CD8-positive, alpha-beta memory T cell (primary cell): ENCODE results near the gene LGR6. TPM values are rescaled to one million over a fixed set of nuclear protein-coding genes. Genes with fewer than 3 reads are reported as not detected.

Source experiments
- CTCF ChIA-PET: fragments of 350-600 bp; sonication (Branson Sonifier 250); formaldehyde crosslinking; loops from one replicate; lab custom pipeline; 2021; ENCODE audit warnings: antibody characterized with exemption; lab: Charles Lee
- POLR2A ChIA-PET: fragments of 350-600 bp; sonication (Branson Sonifier 250); formaldehyde crosslinking; loops from one replicate; lab custom pipeline; 2021; ENCODE audit warnings: antibody characterized with exemption; lab: Charles Lee
- DNase-seq, 5 donors: peaks; one replicate each; pipeline versions ENCODE4 v3.0.0 to v3.0.0-alpha.2; 2020 to 2022; ENCODE audit warnings: mixed read lengths in 1 of 5
- H3K27ac ChIP-seq: one replicate; pipeline ENCODE4 v1.7.0; 2013; ENCODE audit warnings: low read depth, mild to moderate bottlenecking, low read length, moderate library complexity
- H3K27me3 ChIP-seq: 2 replicates; pipeline ENCODE4 v1.7.0; 2013; ENCODE audit warnings: low read length, mild to moderate bottlenecking; ENCODE audit not compliant: insufficient read depth, poor library complexity, severe bottlenecking
- H3K36me3 ChIP-seq: 2 replicates; pipeline ENCODE4 v1.7.0; 2013; ENCODE audit warnings: mild to moderate bottlenecking, low read length, moderate library complexity; ENCODE audit not compliant: insufficient read depth
- H3K4me1 ChIP-seq: 2 replicates; pipeline ENCODE4 v1.7.0; 2013; ENCODE audit warnings: mild to moderate bottlenecking, low read length, moderate library complexity; ENCODE audit not compliant: insufficient read depth
- H3K4me3 ChIP-seq: 2 replicates; pipeline ENCODE4 v1.7.0; 2013; ENCODE audit warnings: mild to moderate bottlenecking, low read length
- H3K9me3 ChIP-seq: 2 replicates; pipeline ENCODE4 v1.7.0; 2013; ENCODE audit warnings: mild to moderate bottlenecking, low read length
- H3K27ac Mint-ChIP-seq, 8 donors: one replicate each; pipeline ENCODE4 v1.8.0; 2020 to 2021; ENCODE audit warnings: mixed read lengths in 8 of 8, mild to moderate bottlenecking in 6 of 8, inconsistent platforms in 3 of 8, moderate library complexity in 3 of 8
- H3K27me3 Mint-ChIP-seq, 2 donors: one replicate each; pipeline ENCODE4 v1.8.0; 2020 to 2021; ENCODE audit warnings: mixed read lengths in 2 of 2, mild to moderate bottlenecking in 1 of 2, moderate library complexity in 1 of 2
- H3K36me3 Mint-ChIP-seq, 3 donors: one replicate each; pipeline ENCODE4 v1.8.0; 2020 to 2021; ENCODE audit warnings: mixed read lengths in 3 of 3, inconsistent platforms in 1 of 3, mild to moderate bottlenecking in 1 of 3
- H3K4me1 Mint-ChIP-seq, 3 donors: one replicate each; pipeline ENCODE4 v1.8.0; 2020 to 2021; ENCODE audit warnings: mixed read lengths in 3 of 3, inconsistent platforms in 1 of 3, mild to moderate bottlenecking in 1 of 3
- H3K4me3 Mint-ChIP-seq, 7 donors: one replicate each; pipeline ENCODE4 v1.8.0; 2020 to 2021; ENCODE audit warnings: mixed read lengths in 7 of 7, mild to moderate bottlenecking in 6 of 7, moderate library complexity in 4 of 7, inconsistent platforms in 2 of 7
- H3K9me3 Mint-ChIP-seq, 5 donors: one replicate each; pipeline ENCODE4 v1.8.0; 2020 to 2022; ENCODE audit warnings: mixed read lengths in 5 of 5, mild to moderate bottlenecking in 3 of 5, moderate library complexity in 2 of 5, inconsistent platforms in 1 of 5
- polyA plus RNA-seq: library from polyadenylated mRNA; unstranded; fragments of 300-500 nt; fragmentation: Illumina TruSeq; gene quantifications from one replicate; pipeline ENCODE4 v1.2.3, GENCODE V29; 2021
- total RNA-seq, 2 experiments: library from RNA; stranded (reverse); gene quantifications; one replicate each; pipeline ENCODE4 v1.2.3, GENCODE V29; 2021

The LGR6 gene
- total and polyA plus RNA-seq, 3 experiments from 2014 or later: 0.40 to 3.1 (median 0.53) TPM

GRCh38 chr1:202221911-202222909 lies 28.6 kb downstream of the LGR6 start:
- Histone ChIP-seq H3K27ac (no peak overlapping the region), H3K4me1 (no peaks in the 10 kb centered on the region), H3K9me3 (no peaks in the 10 kb centered on the region), H3K4me3 (no peak overlapping the region), H3K27me3 (no peaks in the 10 kb centered on the region), H3K36me3 (no peaks in the 10 kb centered on the region)
- H3K27me3 Mint-ChIP-seq: peaks cover 9 to 13% of the 10 kb centered on the region in 2 donors
- H3K4me3 Mint-ChIP-seq: peak overlapping the region in 1 of 7 donors; percentile 41
- H3K4me1 Mint-ChIP-seq: peaks cover 0 to 6% (median under 1%) of the 10 kb centered on the region in 3 donors
- no peak for DNase-seq
- ChIA-PET POLR2A (no interaction called here), CTCF (no interaction called here)
- H3K27ac Mint-ChIP-seq: peak overlapping the region in 1 of 8 donors; percentile 19
- H3K36me3 Mint-ChIP-seq: peaks cover 0 to 6% (median 0%) of the 10 kb centered on the region in 3 donors
- no peaks in the 10 kb centered on the region for H3K9me3 Mint-ChIP-seq

- Mint-ChIP-seq H3K4me3 (no peak overlapping the region), H3K27me3 (peaks cover 8% of the 10 kb centered on the region in 2 donors), H3K4me1 (peaks cover 6 to 12% (median 12%) of the 10 kb centered on the region in 3 donors), H3K9me3 (no peaks in the 10 kb centered on the region), H3K27ac (peak overlapping the region in 1 of 8 donors; percentile 57), H3K36me3 (peaks cover 0 to 10% (median 0%) of the 10 kb centered on the region in 3 donors)
- no peaks in the 10 kb centered on the region for H3K36me3 ChIP-seq
- H3K4me3 ChIP-seq: no peak overlapping the region
- H3K9me3 ChIP-seq: no peaks in the 10 kb centered on the region
- CTCF ChIA-PET: no interaction called here
- no peak overlapping the region for H3K27ac ChIP-seq
- peaks cover 5% of the 10 kb centered on the region for H3K4me1 ChIP-seq
- POLR2A ChIA-PET: no interaction called here
- H3K27me3 ChIP-seq: no peaks in the 10 kb centered on the region
- DNase-seq: no peak
Measured at GRCh38 chr1:202223121-202223860, 29.7 kb downstream of the LGR6 start.

- CTCF ChIA-PET: no interaction called here
- Histone ChIP-seq H3K27ac (no peak overlapping the region), H3K4me1 (peaks cover 5% of the 10 kb centered on the region), H3K4me3 (no peak overlapping the region), H3K36me3 (no peaks in the 10 kb centered on the region), H3K27me3 (no peaks in the 10 kb centered on the region), H3K9me3 (no peaks in the 10 kb centered on the region)
- Mint-ChIP-seq H3K9me3 (no peaks in the 10 kb centered on the region), H3K27me3 (peaks cover 3 to 8% of the 10 kb centered on the region in 2 donors), H3K4me1 (peaks cover 10 to 15% (median 14%) of the 10 kb centered on the region in 3 donors), H3K27ac (no peak overlapping the region), H3K4me3 (no peak overlapping the region), H3K36me3 (peaks cover 0 to 15% (median 0%) of the 10 kb centered on the region in 3 donors)
- no peak for DNase-seq
- POLR2A ChIA-PET: no interaction called here
Measured at GRCh38 chr1:202224453-202224852, 30.9 kb downstream of the LGR6 start.

- DNase-seq: no peak
- peaks cover 5% of the 10 kb centered on the region for H3K4me1 ChIP-seq
- no peak overlapping the region for H3K4me3 ChIP-seq
- Mint-ChIP-seq H3K27me3 (peaks cover 3 to 8% of the 10 kb centered on the region in 2 donors), H3K9me3 (no peaks in the 10 kb centered on the region), H3K4me1 (peaks cover 10 to 15% (median 14%) of the 10 kb centered on the region in 3 donors), H3K27ac (peak overlapping the region in 1 of 8 donors; percentile 38), H3K4me3 (no peak overlapping the region), H3K36me3 (peaks cover 0 to 18% (median 0%) of the 10 kb centered on the region in 3 donors)
- H3K36me3 ChIP-seq: no peaks in the 10 kb centered on the region
- no peaks in the 10 kb centered on the region for H3K27me3 ChIP-seq
- no peak overlapping the region for H3K27ac ChIP-seq
- CTCF ChIA-PET: interaction anchor here (1.3 kb wide), 1 partner anchor 32 kb away, joined by 8 read pairs; no protein-coding TSS in a partner anchor
- POLR2A ChIA-PET: interaction anchor here (0.6 kb wide), 1 partner anchor 689 kb away, joined by 6 read pairs; no protein-coding TSS in a partner anchor
- no peaks in the 10 kb centered on the region for H3K9me3 ChIP-seq
Measured at GRCh38 chr1:202225131-202225530, 31.5 kb downstream of the LGR6 start.

- Mint-ChIP-seq H3K9me3 (no peaks in the 10 kb centered on the region), H3K4me1 (peaks cover 10 to 15% (median 14%) of the 10 kb centered on the region in 3 donors), H3K4me3 (no peak overlapping the region), H3K27ac (peak overlapping the region in 1 of 8 donors; percentile 3), H3K36me3 (peaks cover 0 to 22% (median 0%) of the 10 kb centered on the region in 3 donors), H3K27me3 (peaks cover 4 to 5% of the 10 kb centered on the region in 2 donors)
- CTCF ChIA-PET: no interaction called here
- no peak for DNase-seq
- Histone ChIP-seq H3K27ac (no peak overlapping the region), H3K4me3 (no peak overlapping the region), H3K4me1 (peaks cover 5% of the 10 kb centered on the region), H3K9me3 (no peaks in the 10 kb centered on the region), H3K27me3 (no peaks in the 10 kb centered on the region), H3K36me3 (no peaks in the 10 kb centered on the region)
- POLR2A ChIA-PET: no interaction called here
Measured at GRCh38 chr1:202227053-202227672, 33.6 kb downstream of the LGR6 start.

- ChIA-PET POLR2A (no interaction called here), CTCF (no interaction called here)
- Histone ChIP-seq H3K9me3 (no peaks in the 10 kb centered on the region), H3K27me3 (no peaks in the 10 kb centered on the region), H3K4me1 (peaks cover 5% of the 10 kb centered on the region), H3K27ac (no peak overlapping the region), H3K36me3 (no peaks in the 10 kb centered on the region), H3K4me3 (no peak overlapping the region)
- peak overlapping the region in 4 of 7 donors; percentile 27 to 51 (median 32) for H3K4me3 Mint-ChIP-seq
- H3K9me3 Mint-ChIP-seq: no peaks in the 10 kb centered on the region
- peaks cover 4 to 5% of the 10 kb centered on the region in 2 donors for H3K27me3 Mint-ChIP-seq
- DNase-seq: no peak
- H3K27ac Mint-ChIP-seq: peak overlapping the region in 5 of 8 donors; percentile 16 to 41 (median 32)
- H3K36me3 Mint-ChIP-seq: peaks cover 0 to 24% (median 0%) of the 10 kb centered on the region in 3 donors
- peaks cover 10 to 15% (median 14%) of the 10 kb centered on the region in 3 donors for H3K4me1 Mint-ChIP-seq
Measured at GRCh38 chr1:202227997-202228401, 34.4 kb downstream of the LGR6 start.

- Mint-ChIP-seq H3K36me3 (peaks cover 0 to 24% (median 0%) of the 10 kb centered on the region in 3 donors), H3K27ac (peak overlapping the region in 3 of 8 donors; percentile 32 to 51 (median 35)), H3K4me1 (peaks cover 10 to 15% (median 14%) of the 10 kb centered on the region in 3 donors), H3K9me3 (no peaks in the 10 kb centered on the region), H3K27me3 (peaks cover 4 to 5% of the 10 kb centered on the region in 2 donors), H3K4me3 (peak overlapping the region in 2 of 7 donors; percentile 23 to 33)
- Histone ChIP-seq H3K36me3 (no peaks in the 10 kb centered on the region), H3K27ac (no peak overlapping the region), H3K4me1 (peaks cover 5% of the 10 kb centered on the region), H3K27me3 (no peaks in the 10 kb centered on the region), H3K4me3 (no peak overlapping the region), H3K9me3 (no peaks in the 10 kb centered on the region)
- ChIA-PET POLR2A (no interaction called here), CTCF (no interaction called here)
- DNase-seq: no peak
Measured at GRCh38 chr1:202228484-202229122, 35.0 kb downstream of the LGR6 start.
